ENCODE measurements around the gene DERA.
"Not testable (repeated sequence)": the region's sequence is repeated elsewhere in the genome, so short reads cannot be mapped to it uniquely, and the experiment has no call there.

DERA gene

GRCh38 chr12:15955281-15955680 lies 44.1 kb downstream of the DERA start:
- peaks cover 11% of the 10 kb centered on the region for H3K36me3 ChIP-seq (ENCODE audit: insufficient read depth, insufficient read length, low read length)
- H3K4me1 ChIP-seq (ENCODE audit: insufficient read depth, insufficient read length), result no peaks in the 10 kb centered on the region
- no peak overlapping the region for H3K9ac ChIP-seq (ENCODE audit: insufficient read length, low read depth)
- no peaks in the 10 kb centered on the region for H3K27me3 ChIP-seq (ENCODE audit: insufficient read depth, insufficient read length)
- 0 out of 2 replicates have a peak, but pooled peaks cover 6% of the 10 kb centered on the region for H3K9me3 ChIP-seq (ENCODE audit: insufficient read depth, low read length)
- TF ChIP-seq SUZ12 (IDR thresholded peaks at IDR 0.05; ENCODE audit: extremely low read depth, insufficient read depth, insufficient read length), result no peak
- TF ChIP-seq ZNF274 (IDR thresholded peaks at IDR 0.05; ENCODE audit: low read depth, low read length), result no peak
- no peak overlapping the region for H3K4me3 ChIP-seq (ENCODE audit: insufficient read length, low read depth)
- DNase-seq (ENCODE audit: low read depth, low spot score), result no peak

- no peak overlapping the region for H3K9ac ChIP-seq (ENCODE audit: insufficient read length, low read depth)
- peaks cover 17% of the 10 kb centered on the region for H3K36me3 ChIP-seq (ENCODE audit: insufficient read depth, insufficient read length, low read length)
Observed at GRCh38 chr12:15956010-15956409, 44.9 kb downstream of the DERA start.

GRCh38 chr12:15956413-15957185 lies 45.5 kb downstream of the DERA start:
- H3K27me3 ChIP-seq (ENCODE audit: insufficient read depth, insufficient read length), result no peaks in the 10 kb centered on the region
- TF ChIP-seq YY1 (IDR thresholded peaks at IDR 0.05; ENCODE audit: insufficient read depth, insufficient read length), result no peak
- TF ChIP-seq ZNF274 (IDR thresholded peaks at IDR 0.05; ENCODE audit: low read depth, low read length), result no peak
- no peak for TF ChIP-seq SUZ12 (IDR thresholded peaks at IDR 0.05; ENCODE audit: extremely low read depth, insufficient read depth, insufficient read length)
- H3K9me3 ChIP-seq (ENCODE audit: insufficient read depth, low read length), result no peaks in the 10 kb centered on the region
- H3K4me3 ChIP-seq (ENCODE audit: insufficient read length, low read depth), result no peak overlapping the region
- H3K9ac ChIP-seq (ENCODE audit: insufficient read length, low read depth), result no peak overlapping the region
- H3K4me1 ChIP-seq (ENCODE audit: insufficient read depth, insufficient read length), result no peaks in the 10 kb centered on the region
- no peak for DNase-seq (ENCODE audit: low read depth, low spot score)
- peaks cover 21% of the 10 kb centered on the region for H3K36me3 ChIP-seq (ENCODE audit: insufficient read depth, insufficient read length, low read length)

More at GRCh38 chr12:15956010-15956409, 44.9 kb downstream of the DERA start:
- DNase-seq (ENCODE audit: low read depth, low spot score), result no peak
- no peak overlapping the region for H3K4me3 ChIP-seq (ENCODE audit: insufficient read length, low read depth)
- no peaks in the 10 kb centered on the region for H3K4me1 ChIP-seq (ENCODE audit: insufficient read depth, insufficient read length)
- no peaks in the 10 kb centered on the region for H3K27me3 ChIP-seq (ENCODE audit: insufficient read depth, insufficient read length)
- TF ChIP-seq ZNF274 (IDR thresholded peaks at IDR 0.05; ENCODE audit: low read depth, low read length) (no peak), YY1 (IDR thresholded peaks at IDR 0.05; ENCODE audit: insufficient read depth, insufficient read length) (no peak), SUZ12 (IDR thresholded peaks at IDR 0.05; ENCODE audit: extremely low read depth, insufficient read depth, insufficient read length) (no peak)
- H3K9me3 ChIP-seq (ENCODE audit: insufficient read depth, low read length), result 0 out of 2 replicates have a peak, but pooled peaks cover 2% of the 10 kb centered on the region

GRCh38 chr12:15962760-15963159 lies 51.6 kb downstream of the DERA start:
- no peak for DNase-seq (ENCODE audit: low read depth, low spot score)
- TF ChIP-seq SUZ12 (IDR thresholded peaks at IDR 0.05; ENCODE audit: extremely low read depth, insufficient read depth, insufficient read length) (no peak), ZNF274 (IDR thresholded peaks at IDR 0.05; ENCODE audit: low read depth, low read length) (no peak), YY1 (IDR thresholded peaks at IDR 0.05; ENCODE audit: insufficient read depth, insufficient read length) (no peak)
- Histone ChIP-seq H3K27me3 (ENCODE audit: insufficient read depth, insufficient read length) (no peaks in the 10 kb centered on the region), H3K4me1 (ENCODE audit: insufficient read depth, insufficient read length) (peaks cover 3% of the 10 kb centered on the region), H3K4me3 (ENCODE audit: insufficient read length, low read depth) (no peak overlapping the region), H3K9ac (ENCODE audit: insufficient read length, low read depth) (no peak overlapping the region), H3K36me3 (ENCODE audit: insufficient read depth, insufficient read length, low read length) (peaks cover 38% of the 10 kb centered on the region), H3K9me3 (ENCODE audit: insufficient read depth, low read length) (no peaks in the 10 kb centered on the region)

- Histone ChIP-seq H3K9me3 (ENCODE audit: insufficient read depth, low read length) (no peaks in the 10 kb centered on the region), H3K4me3 (ENCODE audit: insufficient read length, low read depth) (no peak overlapping the region), H3K9ac (ENCODE audit: insufficient read length, low read depth) (no peak overlapping the region), H3K27me3 (ENCODE audit: insufficient read depth, insufficient read length) (no peaks in the 10 kb centered on the region), H3K36me3 (ENCODE audit: insufficient read depth, insufficient read length, low read length) (peaks cover 38% of the 10 kb centered on the region), H3K4me1 (ENCODE audit: insufficient read depth, insufficient read length) (peaks cover 3% of the 10 kb centered on the region)
- DNase-seq (ENCODE audit: low read depth, low spot score), result no peak
- no peak for TF ChIP-seq ZNF274 (IDR thresholded peaks at IDR 0.05; ENCODE audit: low read depth, low read length)
- no peak for TF ChIP-seq SUZ12 (IDR thresholded peaks at IDR 0.05; ENCODE audit: extremely low read depth, insufficient read depth, insufficient read length)
Observed at GRCh38 chr12:15963271-15963670, 52.1 kb downstream of the DERA start.

- H3K9ac ChIP-seq (ENCODE audit: insufficient read length, low read depth), result no peak overlapping the region
- peaks cover 3% of the 10 kb centered on the region for H3K4me1 ChIP-seq (ENCODE audit: insufficient read depth, insufficient read length)
- H3K4me3 ChIP-seq (ENCODE audit: insufficient read length, low read depth), result no peak overlapping the region
- no peaks in the 10 kb centered on the region for H3K27me3 ChIP-seq (ENCODE audit: insufficient read depth, insufficient read length)
- no peaks in the 10 kb centered on the region for H3K9me3 ChIP-seq (ENCODE audit: insufficient read depth, low read length)
- TF ChIP-seq SUZ12 (IDR thresholded peaks at IDR 0.05; ENCODE audit: extremely low read depth, insufficient read depth, insufficient read length) (no peak), YY1 (IDR thresholded peaks at IDR 0.05; ENCODE audit: insufficient read depth, insufficient read length) (no peak), ZNF274 (IDR thresholded peaks at IDR 0.05; ENCODE audit: low read depth, low read length) (no peak)
- DNase-seq (ENCODE audit: low read depth, low spot score), result no peak
- H3K36me3 ChIP-seq (ENCODE audit: insufficient read depth, insufficient read length, low read length), result peaks cover 33% of the 10 kb centered on the region
Observed at GRCh38 chr12:15966426-15966825, 55.3 kb downstream of the DERA start.

GRCh38 chr12:15967053-15967452 lies 55.9 kb downstream of the DERA start:
- not testable (repeated sequence) for H3K9ac ChIP-seq (ENCODE audit: insufficient read length, low read depth); H3K9me3 ChIP-seq (ENCODE audit: insufficient read depth, low read length); H3K27me3 ChIP-seq (ENCODE audit: insufficient read depth, insufficient read length); DNase-seq (ENCODE audit: low read depth, low spot score); H3K4me1 ChIP-seq (ENCODE audit: insufficient read depth, insufficient read length); H3K4me3 ChIP-seq (ENCODE audit: insufficient read length, low read depth)
- H3K36me3 ChIP-seq (ENCODE audit: insufficient read depth, insufficient read length, low read length), result peaks cover 37% of the 10 kb centered on the region

All from NT2/D1 (cell line).